Iris pigment epithelial cell (primary cell): Measurements from ENCODE around the gene PRR5L.
"Not testable (repeated sequence)": the region's sequence is repeated elsewhere in the genome, so short reads cannot be mapped to it uniquely, and the experiment has no call there.

Experiments used
- DNase-seq: peaks from one replicate; pipeline ENCODE4 v3.0.0-alpha.2; 2011; ENCODE audit warnings: low read depth

The PRR5L gene

GRCh38 chr11:36460220-36460619 is 164.1 kb downstream of the PRR5L start:
- DNase-seq = no peak

GRCh38 chr11:36462321-36462720 is 166.2 kb downstream of the PRR5L start:
- DNase-seq = no peak

- no peak for DNase-seq
Measured at GRCh38 chr11:36463781-36464180, 167.7 kb downstream of the PRR5L start.

- DNase-seq = no peak
Measured at GRCh38 chr11:36464720-36465119, 168.6 kb downstream of the PRR5L start.

GRCh38 chr11:36465449-36466163 is 169.5 kb downstream of the PRR5L start:
- no peak for DNase-seq

GRCh38 chr11:36467012-36467411 is 170.9 kb downstream of the PRR5L start:
- DNase-seq = no peak

GRCh38 chr11:36467916-36468315 is 171.8 kb downstream of the PRR5L start:
- no peak for DNase-seq

- DNase-seq = no peak
Measured at GRCh38 chr11:36469063-36469462, 173.0 kb downstream of the PRR5L start.

- DNase-seq = peak; percentile 85
Measured at GRCh38 chr11:36469881-36470802, 174.1 kb downstream of the PRR5L start.

- DNase-seq = no peak
Measured at GRCh38 chr11:36471577-36471976, 175.5 kb downstream of the PRR5L start.

GRCh38 chr11:36475192-36475591 is 179.1 kb downstream of the PRR5L start:
- DNase-seq = peak; percentile 18

GRCh38 chr11:36478700-36479329 is 182.7 kb downstream of the PRR5L start:
- DNase-seq = peak; percentile 55

GRCh38 chr11:36480833-36481232 is 184.7 kb downstream of the PRR5L start:
- no peak for DNase-seq

GRCh38 chr11:36483042-36483441 is 187.0 kb downstream of the PRR5L start:
- DNase-seq = not testable (repeated sequence)

- DNase-seq = no peak
Measured at GRCh38 chr11:36485298-36486002, 189.4 kb downstream of the PRR5L start.

GRCh38 chr11:36487619-36488018 is 191.5 kb downstream of the PRR5L start:
- no peak for DNase-seq

- DNase-seq = no peak
Measured at GRCh38 chr11:36488096-36488495, 192.0 kb downstream of the PRR5L start.

GRCh38 chr11:36490026-36490806 is 194.1 kb downstream of the PRR5L start:
- DNase-seq = no peak

- DNase-seq = peak; percentile 66
Measured at GRCh38 chr11:36492724-36493304, 196.7 kb downstream of the PRR5L start.

- no peak for DNase-seq
Measured at GRCh38 chr11:36493332-36493731, 197.2 kb downstream of the PRR5L start.

GRCh38 chr11:36498721-36499120 is 202.6 kb downstream of the PRR5L start:
- no peak for DNase-seq
